GM23248 (cell line): ENCODE results near the gene PSMC3IP. TPM values are rescaled to one million over a fixed set of nuclear protein-coding genes. Genes with fewer than 3 reads are reported as not detected.

Experiments used
- DNase-seq: peaks from one replicate; pipeline ENCODE4 v3.0.0-alpha.2; 2015
- H2AFZ ChIP-seq: fragments of 200-600 bp; sonication (generic); 2 replicates; pipeline ENCODE4 v1.6.1; 2016; ENCODE audit warnings: antibody characterized with exemption
- H3F3A ChIP-seq: fragments of 200-600 bp; sonication (generic); 2 replicates; pipeline ENCODE4 v1.6.1; 2016; ENCODE audit warnings: mild to moderate bottlenecking, antibody characterized with exemption, mixed run types; ENCODE audit not compliant: insufficient read depth
- H3K27ac ChIP-seq: fragments of 200-600 bp; sonication (generic); 2 replicates; pipeline ENCODE4 v1.5.1; 2016; ENCODE audit warnings: mild to moderate bottlenecking
- H3K27me3 ChIP-seq: fragments of 200-600 bp; sonication (generic); replicated peaks from 2 replicates; pipeline ENCODE4 v1.6.1; 2016; ENCODE audit warnings: mild to moderate bottlenecking; ENCODE audit not compliant: insufficient read depth
- H3K36me3 ChIP-seq: fragments of 200-600 bp; sonication (generic); 2 replicates; pipeline ENCODE4 v1.6.1; 2016; ENCODE audit warnings: low read depth, mild to moderate bottlenecking
- H3K4me1 ChIP-seq: fragments of 200-600 bp; sonication (generic); 2 replicates; pipeline ENCODE4 v1.6.1; 2016; ENCODE audit warnings: mild to moderate bottlenecking; ENCODE audit not compliant: insufficient read depth
- H3K4me2 ChIP-seq: fragments of 200-600 bp; sonication (generic); one replicate; pipeline ENCODE4 v1.6.1; 2016; ENCODE audit warnings: mild to moderate bottlenecking; ENCODE audit not compliant: unreplicated experiment
- H3K4me3 ChIP-seq: fragments of 200-600 bp; sonication (generic); 2 replicates; pipeline ENCODE4 v1.5.1; 2016; ENCODE audit warnings: mild to moderate bottlenecking
- H3K79me2 ChIP-seq: fragments of 200-600 bp; sonication (generic); 2 replicates; pipeline ENCODE4 v1.6.1; 2016; ENCODE audit warnings: mild to moderate bottlenecking; ENCODE audit not compliant: insufficient read depth
- H3K9ac ChIP-seq: fragments of 200-600 bp; sonication (generic); 2 replicates; pipeline ENCODE4 v1.6.1; 2016; ENCODE audit warnings: mild to moderate bottlenecking
- H3K9me2 ChIP-seq: fragments of 200-600 bp; sonication (generic); 2 replicates; pipeline ENCODE4 v1.6.1; 2016; ENCODE audit warnings: mixed run types, mild to moderate bottlenecking, moderate library complexity; ENCODE audit not compliant: insufficient read depth
- H3K9me3 ChIP-seq: fragments of 200-600 bp; sonication (generic); one replicate; pipeline ENCODE4 v1.6.1; 2017; ENCODE audit warnings: low read depth
- H4K20me1 ChIP-seq: fragments of 200-600 bp; sonication (generic); 2 replicates; pipeline ENCODE4 v1.6.0; 2016; ENCODE audit not compliant: insufficient read depth
- EZH2 ChIP-seq: fragments of 200-600 bp; sonication (generic); IDR thresholded peaks from 2 replicates; pipeline ENCODE4 v1.6.1; 2018; ENCODE audit warnings: antibody characterized with exemption, mild to moderate bottlenecking; ENCODE audit not compliant: insufficient read depth, poor library complexity, severe bottlenecking
- EZH2phosphoT487 ChIP-seq: fragments of 200-600 bp; sonication (generic); IDR thresholded peaks from 2 replicates; pipeline ENCODE4 v1.6.1; 2018; ENCODE audit warnings: antibody characterized with exemption, moderate library complexity, mild to moderate bottlenecking, low read depth; ENCODE audit not compliant: insufficient read depth
- WGBS, 2 experiments: methylation state at CpG; one replicate each; pipeline ENCODE4 v1.1.6; 2015 to 2017; ENCODE audit warnings: low lambda C conversion rate in 2 of 2, low coverage in 1 of 2; ENCODE audit errors: missing lambda C conversion rate in 2 of 2; 5-methylcytosine and 5-hydroxymethylcytosine counted together
- in situ Hi-C: fragments of 300-500 bp; cut with MboI; formaldehyde crosslinking; loops from 2 replicates; pipeline ENCODE4 v1.15.0; 2020
- polyA plus RNA-seq: library from polyadenylated mRNA; unstranded; fragments of >200 nt; fragmentation: Nextera tagmentation; extraction: Ambion mirVana; gene quantifications from 2 replicates; pipeline ENCODE4 v1.2.1, GENCODE V29; 2016
- total RNA-seq: library from RNA; depleted of rRNA; stranded (reverse); fragments of >200 nt; shearing (Covaris generic); gene quantifications from 2 replicates; pipeline ENCODE4 v1.2.3, GENCODE V29; 2014

Gene PSMC3IP
- total and polyA plus RNA-seq, 2 experiments from 2014 or later, result 8.9 to 12.0 TPM

GRCh38 chr17:42536048-42536371 lies 41.5 kb downstream of the PSMC3IP start, which contains the start of gene NAGLU:
NAGLU (plus strand) TSS chr17:42536241; CDS start chr17:42536273, 32 bp downstream.
- peak within 1 kb of the TSS; percentile 71 for H3K27ac ChIP-seq
- TF ChIP-seq EZH2phosphoT487, result no peak
- TF ChIP-seq EZH2, result no peak
- peak within 1 kb of the TSS; percentile 82 for H3K9ac ChIP-seq
- peak within 1 kb of the TSS; percentile 85 for H2AFZ ChIP-seq
- peak; percentile 97 for DNase-seq
- WGBS, 2 experiments, result 1% methylated on average over 20 to 35 of the region's 40 CpGs
- no peaks in the 10 kb centered on the region for H3K9me2 ChIP-seq
- no peaks in the 10 kb centered on the region for H4K20me1 ChIP-seq
- H3K9me3 ChIP-seq, result no peaks in the 10 kb centered on the region
- H3F3A ChIP-seq, result peaks cover 12% of the 10 kb centered on the region; the same call in 1 of the 2 replicates
- H3K4me1 ChIP-seq, result peaks cover 9% of the 10 kb centered on the region
- H3K4me2 ChIP-seq, result peak within 1 kb of the TSS; percentile 88
- in situ Hi-C loops, result no loop called here
- H3K36me3 ChIP-seq, result peaks cover 5% of the 10 kb centered on the region; the same call in 1 of the 2 replicates
- no peaks in the 10 kb centered on the region for H3K27me3 ChIP-seq
- H3K79me2 ChIP-seq, result peaks cover 12% of the 10 kb centered on the region; the same call in 1 of the 2 replicates
- H3K4me3 ChIP-seq, result peak within 1 kb of the TSS; percentile 85

- 37 to 39% methylated on average over 26 of the region's 26 CpGs for WGBS, 2 experiments
- Histone ChIP-seq H3K27ac (peak overlapping the region; percentile 71), H3K9me3 (no peaks in the 10 kb centered on the region), H3K79me2 (peaks cover 12% of the 10 kb centered on the region; the same call in 1 of the 2 replicates), H3K4me3 (peak overlapping the region; percentile 85), H3K4me2 (peak overlapping the region; percentile 88), H3K27me3 (no peaks in the 10 kb centered on the region), H3K4me1 (peaks cover 9% of the 10 kb centered on the region), H3K9ac (peak overlapping the region; percentile 82), H3K36me3 (peaks cover 5% of the 10 kb centered on the region; the same call in 1 of the 2 replicates), H3F3A (peaks cover 10% of the 10 kb centered on the region; the same call in 1 of the 2 replicates), H2AFZ (peak overlapping the region; percentile 85), H3K9me2 (no peaks in the 10 kb centered on the region), H4K20me1 (no peaks in the 10 kb centered on the region)
- no peak for DNase-seq
- TF ChIP-seq EZH2 (no peak), EZH2phosphoT487 (no peak)
- in situ Hi-C loops, result no loop called here
These were observed 42.1 kb downstream of the PSMC3IP start for GRCh38 chr17:42535155-42536047.

- H3K4me2 ChIP-seq, result peak overlapping the region; percentile 82
- no peaks in the 10 kb centered on the region for H4K20me1 ChIP-seq
- H2AFZ ChIP-seq, result peak overlapping the region; percentile 71
- H3K4me1 ChIP-seq, result peaks cover 8% of the 10 kb centered on the region
- H3K36me3 ChIP-seq, result no peaks in the 10 kb centered on the region
- peak overlapping the region; percentile 73 for H3K9ac ChIP-seq
- DNase-seq, result peak; percentile 81
- H3K79me2 ChIP-seq, result peaks cover 3% of the 10 kb centered on the region; the same call in 1 of the 2 replicates
- TF ChIP-seq EZH2 (no peak), EZH2phosphoT487 (no peak)
- H3K4me3 ChIP-seq, result peak overlapping the region; percentile 75
- H3K27ac ChIP-seq, result peak overlapping the region; percentile 52
- peaks cover 10% of the 10 kb centered on the region; the same call in 1 of the 2 replicates for H3F3A ChIP-seq
- H3K27me3 ChIP-seq, result no peaks in the 10 kb centered on the region
- H3K9me3 ChIP-seq, result no peaks in the 10 kb centered on the region
- no peaks in the 10 kb centered on the region for H3K9me2 ChIP-seq
- in situ Hi-C loops, result no loop called here
- WGBS, 2 experiments, result 15 to 21% methylated on average over 42 to 60 of the region's 60 CpGs
These were observed 45.8 kb downstream of the PSMC3IP start for GRCh38 chr17:42531455-42532354.

DNA sequence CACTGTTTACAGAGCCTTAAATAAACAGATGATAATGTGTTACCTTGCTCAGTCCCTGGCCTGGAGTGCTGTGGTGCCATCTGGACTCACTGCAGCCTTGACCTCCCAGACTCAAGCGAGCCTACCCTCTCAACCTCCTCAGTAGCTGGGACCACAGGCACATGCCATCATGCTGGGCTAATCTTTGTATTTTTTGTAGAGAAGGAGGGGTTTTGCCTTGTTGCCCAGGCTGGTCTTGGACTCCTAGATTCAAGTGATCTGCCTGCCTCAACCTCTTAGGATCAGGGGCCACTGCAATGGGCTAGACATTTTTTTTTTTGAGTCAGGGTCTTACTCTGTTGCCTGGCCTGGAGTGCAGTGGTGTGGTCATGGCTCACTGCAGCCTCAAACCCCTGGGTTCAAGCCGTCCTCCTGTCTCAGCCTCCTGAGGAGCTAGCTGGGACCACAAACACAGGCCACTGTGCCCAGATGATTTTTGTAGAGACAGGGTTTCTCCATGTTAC lies 46.5 kb downstream of the PSMC3IP start:
- peaks cover 14% of the 10 kb centered on the region for H3F3A ChIP-seq
- H3K27ac ChIP-seq, result no peak overlapping the region
- in situ Hi-C loops, result no loop called here
- no peak overlapping the region for H3K4me2 ChIP-seq
- H3K9ac ChIP-seq, result no peak overlapping the region
- peaks cover 15% of the 10 kb centered on the region for H3K4me1 ChIP-seq
- no peaks in the 10 kb centered on the region for H3K9me3 ChIP-seq
- H3K27me3 ChIP-seq, result no peaks in the 10 kb centered on the region
- no peak for DNase-seq
- no peaks in the 10 kb centered on the region for H4K20me1 ChIP-seq
- no peak overlapping the region for H3K4me3 ChIP-seq
- no peaks in the 10 kb centered on the region for H3K36me3 ChIP-seq
- H2AFZ ChIP-seq, result no peak overlapping the region
- 93 to 94% methylated on average over 2 of the region's 2 CpGs for WGBS, 2 experiments
- H3K9me2 ChIP-seq, result no peaks in the 10 kb centered on the region
- TF ChIP-seq EZH2phosphoT487 (no peak), EZH2 (no peak)
- no peaks in the 10 kb centered on the region for H3K79me2 ChIP-seq
